MM.1S (cell line): Measurements from ENCODE around the gene TOX2.

Experiments used
- DNase-seq: peaks from one replicate; pipeline ENCODE4 v3.0.0-alpha.2; 2015
- H2AFZ ChIP-seq: fragments of 300-600 bp; sonication (generic); 2 replicates; pipeline ENCODE4 v1.6.0; 2016; ENCODE audit warnings: antibody characterized with exemption, low read length
- H3F3A ChIP-seq: fragments of 300-600 bp; sonication (generic); 2 replicates; pipeline ENCODE4 v1.6.1; 2016; ENCODE audit warnings: mild to moderate bottlenecking, antibody characterized with exemption, low read length, moderate library complexity, mixed read lengths; ENCODE audit not compliant: insufficient read depth
- H3K27ac ChIP-seq: fragments of 300-600 bp; sonication (generic); 2 replicates; pipeline ENCODE4 v1.5.1; 2016; ENCODE audit warnings: mild to moderate bottlenecking, low read length
- H3K27me3 ChIP-seq: fragments of 300-600 bp; sonication (generic); replicated peaks from 2 replicates; pipeline ENCODE4 v1.6.0; 2016; ENCODE audit warnings: low read length; ENCODE audit not compliant: insufficient read depth
- H3K36me3 ChIP-seq: fragments of 300-600 bp; sonication (generic); replicated peaks from 2 replicates; pipeline ENCODE4 v1.6.1; 2016; ENCODE audit warnings: mild to moderate bottlenecking, low read length, mixed read lengths; ENCODE audit not compliant: insufficient read depth
- H3K4me1 ChIP-seq: fragments of 300-600 bp; sonication (generic); 2 replicates; pipeline ENCODE4 v1.6.1; 2016; ENCODE audit warnings: low read length, mixed read lengths
- H3K4me2 ChIP-seq: fragments of 300-600 bp; sonication (generic); 2 replicates; pipeline ENCODE4 v1.6.0; 2016; ENCODE audit warnings: low read depth, low read length
- H3K4me3 ChIP-seq: fragments of 300-600 bp; sonication (generic); 2 replicates; pipeline ENCODE4 v1.5.1; 2016; ENCODE audit warnings: low read length, mixed read lengths
- H3K79me2 ChIP-seq: fragments of 300-600 bp; sonication (generic); 2 replicates; pipeline ENCODE4 v1.6.1; 2016; ENCODE audit warnings: mixed run types, low read length, mixed read lengths
- H3K9ac ChIP-seq: fragments of 300-600 bp; sonication (generic); 2 replicates; pipeline ENCODE4 v1.6.1; 2016; ENCODE audit warnings: low read length, mixed read lengths
- H3K9me2 ChIP-seq: fragments of 300-600 bp; sonication (generic); replicated peaks from 2 replicates; pipeline ENCODE4 v1.6.1; 2016; ENCODE audit warnings: mild to moderate bottlenecking, low read length, mixed read lengths; ENCODE audit not compliant: insufficient read depth
- H3K9me3 ChIP-seq: fragments of 300-600 bp; sonication (generic); replicated peaks from 2 replicates; pipeline ENCODE4 v1.6.1; 2016; ENCODE audit warnings: mild to moderate bottlenecking, low read length, mixed read lengths; ENCODE audit not compliant: insufficient read depth
- H4K20me1 ChIP-seq: fragments of 300-600 bp; sonication (generic); 2 replicates; pipeline ENCODE4 v1.6.1; 2016; ENCODE audit warnings: mild to moderate bottlenecking, low read length, moderate library complexity, mixed read lengths; ENCODE audit not compliant: insufficient read depth
- CTCF ChIP-seq: fragments of 300-600 bp; sonication (generic); IDR thresholded peaks from 2 replicates; pipeline ENCODE4 v1.5.1; 2016; ENCODE audit warnings: antibody characterized with exemption, low read length, mixed read lengths
- EZH2 ChIP-seq: fragments of 300-600 bp; sonication (generic); optimal IDR thresholded peaks from 2 replicates; pipeline ENCODE3; 2017; ENCODE audit warnings: low read depth, mild to moderate bottlenecking, antibody characterized with exemption, low read length, mixed read lengths
- EZH2phosphoT487 ChIP-seq: fragments of 300-600 bp; sonication (generic); IDR thresholded peaks from 2 replicates; pipeline ENCODE4 v1.6.1; 2018; ENCODE audit warnings: antibody characterized with exemption, low read length

Gene TOX2

GRCh38 chr20:43976547-43976946 lies 61.9 kb downstream of the TOX2 start:
- no peak overlapping the region for H3K9ac ChIP-seq
- no peaks in the 10 kb centered on the region; the same call in 1 of the 2 replicates for H3K36me3 ChIP-seq
- no peak overlapping the region for H3K27ac ChIP-seq
- H3F3A ChIP-seq: no peaks in the 10 kb centered on the region
- no peaks in the 10 kb centered on the region for H3K9me2 ChIP-seq
- no peak overlapping the region for H2AFZ ChIP-seq
- H4K20me1 ChIP-seq: no peaks in the 10 kb centered on the region
- TF ChIP-seq EZH2phosphoT487 (no peak), EZH2 (no peak), CTCF (no peak)
- H3K4me2 ChIP-seq: no peak overlapping the region
- no peak for DNase-seq
- H3K79me2 ChIP-seq: peaks cover 37% of the 10 kb centered on the region
- H3K4me3 ChIP-seq: no peak overlapping the region
- H3K27me3 ChIP-seq: no peaks in the 10 kb centered on the region
- 0 out of 2 replicates have a peak, but pooled peaks cover 5% of the 10 kb centered on the region for H3K4me1 ChIP-seq
- no peaks in the 10 kb centered on the region for H3K9me3 ChIP-seq

- H3K9ac ChIP-seq: no peak overlapping the region
- no peak overlapping the region for H3K27ac ChIP-seq
- no peaks in the 10 kb centered on the region; the same call in 1 of the 2 replicates for H3K36me3 ChIP-seq
- H3K4me3 ChIP-seq: no peak overlapping the region
- H4K20me1 ChIP-seq: no peaks in the 10 kb centered on the region
- H3F3A ChIP-seq: no peaks in the 10 kb centered on the region
- no peak for DNase-seq
- TF ChIP-seq EZH2: no peak
- no peak for TF ChIP-seq CTCF
- TF ChIP-seq EZH2phosphoT487: no peak
- H3K4me2 ChIP-seq: no peak overlapping the region
- no peaks in the 10 kb centered on the region for H3K9me2 ChIP-seq
- H2AFZ ChIP-seq: no peak overlapping the region
- H3K4me1 ChIP-seq: 0 out of 2 replicates have a peak, but pooled peaks cover 5% of the 10 kb centered on the region
- no peaks in the 10 kb centered on the region for H3K27me3 ChIP-seq
- no peaks in the 10 kb centered on the region for H3K9me3 ChIP-seq
- peaks cover 38% of the 10 kb centered on the region for H3K79me2 ChIP-seq
Observed at GRCh38 chr20:43977252-43977651, 62.6 kb downstream of the TOX2 start.

GRCh38 chr20:43977962-43978361 lies 63.3 kb downstream of the TOX2 start:
- TF ChIP-seq CTCF (no peak), EZH2 (no peak), EZH2phosphoT487 (no peak)
- H3F3A ChIP-seq: no peaks in the 10 kb centered on the region
- 0 out of 2 replicates have a peak, but pooled peaks cover 5% of the 10 kb centered on the region for H3K4me1 ChIP-seq
- no peaks in the 10 kb centered on the region for H3K27me3 ChIP-seq
- no peaks in the 10 kb centered on the region; the same call in 1 of the 2 replicates for H3K36me3 ChIP-seq
- no peak overlapping the region for H3K4me2 ChIP-seq
- peaks cover 36% of the 10 kb centered on the region for H3K79me2 ChIP-seq
- no peaks in the 10 kb centered on the region for H3K9me3 ChIP-seq
- no peak overlapping the region for H3K4me3 ChIP-seq
- no peaks in the 10 kb centered on the region for H4K20me1 ChIP-seq
- H3K9me2 ChIP-seq: no peaks in the 10 kb centered on the region
- no peak overlapping the region for H2AFZ ChIP-seq
- no peak overlapping the region for H3K9ac ChIP-seq
- DNase-seq: no peak
- no peak overlapping the region for H3K27ac ChIP-seq
